Spleen (tissue), 7 donors: Measurements from ENCODE around the gene CHRNG.

ENCODE experiments used
- CTCF ChIP-seq, 11 experiments: fragments of 200-600 bp in 7 of 11; fragments of 450-650 bp in 4 of 11; sonication (generic) in 4 of 11; IDR thresholded peaks in 8 of 11; conservative IDR thresholded peaks in 3 of 11; 1 replicate in 7 of 11; 2 replicates in 4 of 11; pipeline versions ENCODE4 v1.4.0 to v1.8.0; 2016 to 2021; ENCODE audit warnings: antibody characterized with exemption in 11 of 11, inconsistent platforms in 4 of 11, mild to moderate bottlenecking in 1 of 11
- POLR2A ChIP-seq, 3 donors: fragments of 450-650 bp; IDR thresholded peaks; one replicate each; pipeline ENCODE4 v1.5.1; 2017; ENCODE audit warnings: antibody characterized with exemption in 3 of 3, mild to moderate bottlenecking in 1 of 3
- POLR2AphosphoS5 ChIP-seq, 3 donors: sonication (generic); formaldehyde crosslinking; IDR thresholded peaks; one replicate each; pipeline ENCODE4 v1.5.1; 2017; ENCODE audit warnings: antibody characterized with exemption in 3 of 3
- donor health status: DM: no; HTN: no; CAD: no; lungs with moderate emphysema.
- donor health status: DM: no; HTN: no; CAD: no.
- donor health status: DM: no; HTN: no; CAD: no.

- no peak for TF ChIP-seq POLR2A (IDR thresholded peaks at IDR 0.05)
- TF ChIP-seq CTCF (IDR thresholded peaks at IDR 0.05 in 8 of 11, conservative IDR thresholded peaks at IDR 0.05 in 3 of 11): no peak
- TF ChIP-seq POLR2AphosphoS5 (IDR thresholded peaks at IDR 0.05): no peak
Observed at GRCh38 chr2:232508251-232508650, 31.2 kb upstream of the CHRNG start.
